T-helper 1 cell treated with Interleukin-12 subunit alpha and Interleukin-12 subunit beta and Interleukin-4 antibody, amounts not matched to agents 30 μg/mL and 1 μg/mL, for 36 hours (primary cell): ENCODE results near the gene UBN2.
"Not testable (repeated sequence)": the region's sequence is repeated elsewhere in the genome, so short reads cannot be mapped to it uniquely, and the experiment has no call there.

Source experiments
- H3K27ac Mint-ChIP-seq: one replicate; pipeline ENCODE4 v1.8.0; 2021; ENCODE audit warnings: mild to moderate bottlenecking, mixed read lengths
- H3K27me3 Mint-ChIP-seq: one replicate; pipeline ENCODE4 v1.8.0; 2021; ENCODE audit warnings: low read depth, mixed read lengths
- H3K36me3 Mint-ChIP-seq: one replicate; pipeline ENCODE4 v1.8.0; 2021; ENCODE audit warnings: low read depth, mixed read lengths
- H3K4me1 Mint-ChIP-seq: one replicate; pipeline ENCODE4 v1.8.0; 2021; ENCODE audit warnings: low read depth, mixed read lengths
- H3K4me3 Mint-ChIP-seq: one replicate; pipeline ENCODE4 v1.8.0; 2021; ENCODE audit warnings: mild to moderate bottlenecking, moderate library complexity, mixed read lengths
- H3K9me3 Mint-ChIP-seq: one replicate; pipeline ENCODE4 v1.8.0; 2021; ENCODE audit warnings: mixed read lengths

The UBN2 gene

DNA sequence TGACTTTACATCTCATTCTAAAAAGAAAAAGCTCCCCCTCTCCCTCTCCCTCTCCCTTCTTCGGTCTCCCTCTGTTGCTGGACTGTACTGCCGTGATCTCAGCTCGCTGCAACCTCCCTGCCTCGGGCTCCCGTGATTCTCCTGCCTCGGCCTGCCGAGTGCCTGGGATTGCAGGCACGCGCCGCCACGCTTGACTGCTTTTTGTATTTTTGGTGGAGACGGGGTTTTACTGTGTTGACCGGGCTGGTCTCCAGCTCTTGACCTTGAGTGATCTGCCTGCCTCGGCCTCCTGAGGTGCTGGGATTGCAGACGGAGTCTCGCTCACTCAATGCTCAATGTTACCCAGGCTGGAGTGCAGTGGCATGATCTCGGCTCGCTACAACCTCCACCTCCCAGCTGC, 6.2 kb upstream of the UBN2 start:
- H3K27me3 Mint-ChIP-seq, result peaks cover 31% of the 10 kb centered on the region
- H3K4me1 Mint-ChIP-seq, H3K9me3 Mint-ChIP-seq, H3K36me3 Mint-ChIP-seq, H3K4me3 Mint-ChIP-seq, H3K27ac Mint-ChIP-seq: not testable (repeated sequence)

GRCh38 chr7:139225286-139226157, 5.5 kb upstream of the UBN2 start:
- not testable (repeated sequence) for H3K9me3 Mint-ChIP-seq, H3K4me3 Mint-ChIP-seq, H3K36me3 Mint-ChIP-seq, H3K4me1 Mint-ChIP-seq, H3K27ac Mint-ChIP-seq
- H3K27me3 Mint-ChIP-seq, result peaks cover 38% of the 10 kb centered on the region

DNA sequence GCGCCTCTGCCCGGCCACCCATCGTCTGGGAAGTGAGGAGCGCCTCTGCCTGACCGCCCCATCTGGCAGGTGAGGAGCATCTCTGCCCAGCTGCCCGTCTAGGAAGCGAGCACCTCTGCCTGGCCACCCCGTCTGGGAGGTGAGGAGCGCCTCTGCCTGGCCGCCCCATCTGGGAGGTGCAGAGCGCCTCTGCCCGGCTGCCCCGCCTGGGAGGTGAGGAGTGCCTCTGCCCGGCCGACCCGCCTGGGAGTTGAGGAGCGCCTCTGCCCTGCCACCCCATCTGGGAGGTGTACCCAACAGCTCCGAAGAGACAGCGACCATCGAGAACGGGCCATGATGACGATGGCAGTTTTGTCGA, 4.9 kb upstream of the UBN2 start:
- H3K36me3 Mint-ChIP-seq, result not testable (repeated sequence)
- Mint-ChIP-seq H3K27me3 (peaks cover 44% of the 10 kb centered on the region), H3K4me1 (peaks cover 10% of the 10 kb centered on the region)

GRCh38 chr7:139226988-139227488, 4.0 kb upstream of the UBN2 start:
- H3K27me3 Mint-ChIP-seq, result peaks cover 42% of the 10 kb centered on the region
- H3K4me1 Mint-ChIP-seq, result peaks cover 10% of the 10 kb centered on the region
- not testable (repeated sequence) for H3K4me3 Mint-ChIP-seq, H3K9me3 Mint-ChIP-seq, H3K36me3 Mint-ChIP-seq, H3K27ac Mint-ChIP-seq

More for the DNA sequence above, 4.9 kb upstream of the UBN2 start:
- H3K4me3 Mint-ChIP-seq, H3K9me3 Mint-ChIP-seq, H3K27ac Mint-ChIP-seq: not testable (repeated sequence)

DNA sequence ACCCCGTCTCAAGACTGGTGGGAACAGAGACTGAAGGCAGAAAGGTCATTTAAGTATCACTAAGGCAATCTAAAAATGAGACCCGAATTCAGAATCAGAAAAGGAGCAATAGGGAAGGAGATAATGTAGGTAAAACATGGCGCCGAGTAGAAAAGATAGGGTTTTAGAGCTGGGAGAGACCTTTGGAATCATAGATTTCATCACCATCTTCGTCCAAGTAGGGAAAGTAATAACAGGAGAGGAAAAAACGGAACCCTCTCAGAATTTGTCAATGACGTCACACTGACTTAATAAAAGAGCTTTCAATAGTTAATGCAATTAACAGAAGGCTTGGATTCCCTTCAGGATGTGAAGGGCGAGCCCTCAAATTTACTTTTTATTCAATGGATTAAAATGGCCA, 1.0 kb upstream of the UBN2 start:
- H3K4me3 Mint-ChIP-seq, result peak overlapping the region; percentile 74
- H3K36me3 Mint-ChIP-seq, result no peaks in the 10 kb centered on the region
- no peaks in the 10 kb centered on the region for H3K9me3 Mint-ChIP-seq
- H3K27ac Mint-ChIP-seq, result peak overlapping the region; percentile 11
- peaks cover 36% of the 10 kb centered on the region for H3K27me3 Mint-ChIP-seq
- peaks cover 22% of the 10 kb centered on the region for H3K4me1 Mint-ChIP-seq

GRCh38 chr7:139230484-139230773, 608 bp upstream of the UBN2 start:
- Mint-ChIP-seq H3K27ac (peak overlapping the region; percentile 52), H3K36me3 (no peaks in the 10 kb centered on the region), H3K4me3 (peak overlapping the region; percentile 98), H3K9me3 (no peaks in the 10 kb centered on the region), H3K4me1 (peaks cover 22% of the 10 kb centered on the region), H3K27me3 (peaks cover 36% of the 10 kb centered on the region)

DNA sequence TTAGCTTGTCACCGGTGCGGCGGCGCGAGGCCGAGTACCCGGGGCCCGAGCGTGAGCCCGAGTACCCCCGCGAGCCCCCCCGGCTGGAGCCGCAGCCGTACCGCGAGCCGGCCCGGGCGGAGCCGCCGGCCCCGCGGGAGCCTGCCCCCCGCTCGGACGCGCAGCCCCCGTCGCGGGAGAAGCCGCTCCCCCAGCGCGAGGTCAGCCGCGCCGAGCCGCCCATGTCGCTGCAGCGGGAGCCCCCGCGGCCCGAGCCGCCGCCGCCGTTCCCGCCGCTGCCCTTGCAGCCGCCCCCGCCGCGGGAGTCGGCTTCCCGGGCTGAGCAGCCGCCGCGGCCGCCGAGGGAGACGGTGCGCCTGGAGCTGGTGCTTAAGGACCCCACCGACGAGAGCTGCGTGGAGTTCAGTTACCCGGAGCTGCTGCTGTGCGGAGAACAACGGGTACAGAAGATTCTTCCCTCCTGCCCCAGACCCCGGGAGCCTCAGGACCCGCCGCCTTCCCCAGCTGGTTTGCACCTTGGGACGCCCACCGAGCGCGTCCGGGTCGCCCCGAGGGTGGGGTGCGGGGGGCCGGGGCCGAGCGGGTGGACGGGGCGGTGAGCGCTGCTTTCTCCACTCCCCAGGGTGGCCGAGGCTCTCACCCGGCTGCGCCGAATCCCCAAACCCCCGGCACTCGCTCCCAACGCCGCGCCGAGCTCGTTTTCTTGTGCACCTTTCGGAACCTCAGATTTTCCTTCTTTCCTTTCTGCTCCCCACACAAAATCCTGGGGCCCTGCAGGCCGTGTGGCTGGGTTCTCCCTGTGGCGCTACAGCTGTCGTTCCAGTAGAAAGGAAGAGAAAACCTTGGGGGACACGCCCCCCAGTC, 708 bp downstream of the UBN2 start:
- Mint-ChIP-seq H3K36me3 (no peaks in the 10 kb centered on the region), H3K4me1 (peaks cover 22% of the 10 kb centered on the region), H3K27me3 (peaks cover 36% of the 10 kb centered on the region), H3K9me3 (no peaks in the 10 kb centered on the region), H3K4me3 (peak overlapping the region; percentile 98), H3K27ac (peak overlapping the region; percentile 36)

- Mint-ChIP-seq H3K36me3 (no peaks in the 10 kb centered on the region), H3K4me3 (peak overlapping the region; percentile 89), H3K27ac (peak overlapping the region; percentile 36), H3K9me3 (no peaks in the 10 kb centered on the region), H3K4me1 (peaks cover 22% of the 10 kb centered on the region), H3K27me3 (peaks cover 36% of the 10 kb centered on the region)
Observed at GRCh38 chr7:139232377-139232717, 1.3 kb downstream of the UBN2 start.

- Mint-ChIP-seq H3K36me3 (peaks cover 4% of the 10 kb centered on the region), H3K4me3 (peak overlapping the region; percentile 89), H3K27ac (no peak overlapping the region), H3K27me3 (peaks cover 31% of the 10 kb centered on the region), H3K9me3 (no peaks in the 10 kb centered on the region), H3K4me1 (peaks cover 22% of the 10 kb centered on the region)
Observed at GRCh38 chr7:139232904-139233303, 1.9 kb downstream of the UBN2 start.

DNA sequence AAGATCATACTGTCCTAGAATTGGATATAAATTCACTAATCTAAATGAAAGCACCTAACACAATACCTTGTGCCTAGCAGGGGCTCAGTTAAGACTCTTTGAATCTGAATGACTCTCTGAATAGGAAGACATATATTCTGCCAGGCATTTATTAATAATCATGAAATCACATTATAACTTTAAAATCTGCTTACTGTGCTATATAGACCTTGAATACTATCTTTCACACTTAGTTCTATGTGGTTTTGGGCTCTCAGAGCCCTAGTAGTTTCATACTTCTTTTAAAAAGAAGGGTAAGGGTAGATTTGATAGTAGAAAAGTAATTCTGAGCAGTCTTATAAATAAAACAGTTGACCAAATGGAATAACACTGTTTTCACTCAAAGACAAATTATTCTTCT, 10.2 kb downstream of the UBN2 start:
- peaks cover 8% of the 10 kb centered on the region for H3K4me1 Mint-ChIP-seq
- H3K4me3 Mint-ChIP-seq, result no peak overlapping the region
- no peaks in the 10 kb centered on the region for H3K9me3 Mint-ChIP-seq
- H3K27ac Mint-ChIP-seq, result no peak overlapping the region
- H3K36me3 Mint-ChIP-seq, result peaks cover 34% of the 10 kb centered on the region
- H3K27me3 Mint-ChIP-seq, result no peaks in the 10 kb centered on the region

DNA sequence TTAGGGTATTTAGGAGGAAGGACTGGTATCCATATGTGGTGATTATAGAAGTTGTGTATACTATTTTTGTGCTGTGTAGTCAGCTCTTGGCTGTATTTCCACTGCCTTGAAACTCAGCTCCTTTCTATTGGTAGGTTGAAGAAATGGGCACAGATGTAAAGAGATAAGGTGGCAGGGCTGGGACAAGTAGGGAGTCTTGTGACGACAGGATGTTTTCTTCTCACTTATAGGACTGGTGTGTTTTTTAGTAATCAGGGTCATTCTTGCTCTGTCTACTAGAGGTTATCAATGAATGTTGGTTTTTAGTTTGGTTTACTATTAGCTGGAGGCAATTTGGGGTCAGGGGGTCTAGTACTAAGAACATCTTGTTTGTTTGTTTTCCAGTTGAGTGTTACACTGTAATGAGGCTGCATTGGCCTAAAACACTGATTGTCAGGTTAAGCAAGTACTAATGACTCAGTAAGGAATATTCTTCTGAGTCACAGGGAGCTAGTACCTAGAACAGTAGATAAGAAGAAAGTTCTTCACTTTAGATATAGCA, 11.8 kb downstream of the UBN2 start:
- Mint-ChIP-seq H3K27me3 (no peaks in the 10 kb centered on the region), H3K27ac (peak overlapping the region; percentile 1), H3K4me1 (peaks cover 8% of the 10 kb centered on the region), H3K36me3 (peaks cover 39% of the 10 kb centered on the region), H3K9me3 (no peaks in the 10 kb centered on the region), H3K4me3 (no peak overlapping the region)

DNA sequence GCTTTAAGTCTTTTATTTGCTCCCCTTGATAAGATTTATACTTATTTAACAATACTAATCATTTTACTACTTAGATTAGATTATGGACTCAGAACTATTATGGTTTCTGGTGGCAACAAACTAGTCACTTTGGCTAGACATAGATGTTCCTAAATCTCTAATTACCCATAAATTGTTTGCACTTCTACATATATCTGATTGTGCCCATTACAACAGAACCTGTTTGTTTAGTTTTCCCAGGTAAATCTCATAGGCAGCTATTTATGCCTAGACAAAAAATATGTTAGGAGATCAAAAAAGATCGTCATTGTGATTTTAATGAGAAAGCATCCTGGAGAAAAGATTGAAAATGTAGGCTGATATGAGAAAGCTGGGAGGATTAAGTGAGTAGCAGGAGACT, 14.4 kb downstream of the UBN2 start:
- Mint-ChIP-seq H3K4me3 (no peak overlapping the region), H3K9me3 (no peaks in the 10 kb centered on the region), H3K27ac (no peak overlapping the region), H3K27me3 (no peaks in the 10 kb centered on the region), H3K36me3 (peaks cover 39% of the 10 kb centered on the region), H3K4me1 (peaks cover 11% of the 10 kb centered on the region)

- no peak overlapping the region for H3K4me3 Mint-ChIP-seq
- no peaks in the 10 kb centered on the region for H3K9me3 Mint-ChIP-seq
- H3K27me3 Mint-ChIP-seq, result no peaks in the 10 kb centered on the region
- peaks cover 43% of the 10 kb centered on the region for H3K36me3 Mint-ChIP-seq
- no peak overlapping the region for H3K27ac Mint-ChIP-seq
- H3K4me1 Mint-ChIP-seq, result peaks cover 11% of the 10 kb centered on the region
Observed at GRCh38 chr7:139246494-139246893, 15.5 kb downstream of the UBN2 start.

- Mint-ChIP-seq H3K4me3 (no peak overlapping the region), H3K9me3 (no peaks in the 10 kb centered on the region), H3K4me1 (peaks cover 11% of the 10 kb centered on the region), H3K27ac (peak overlapping the region; percentile 14), H3K36me3 (peaks cover 47% of the 10 kb centered on the region), H3K27me3 (no peaks in the 10 kb centered on the region)
Observed at GRCh38 chr7:139246905-139247304, 15.9 kb downstream of the UBN2 start.
